ENCODE measurements around the gene ZNF70.

ZNF70 gene

GRCh38 chr22:23695571-23696325, 55.2 kb downstream of the ZNF70 start:
- H3K4me3 ChIP-seq (ENCODE audit: low read depth, low read length): no peak overlapping the region

- no peak overlapping the region for H3K4me3 ChIP-seq (ENCODE audit: low read depth, low read length)
These were observed 55.8 kb downstream of the ZNF70 start for GRCh38 chr22:23695141-23695540.

- no peak overlapping the region for H3K4me3 ChIP-seq (ENCODE audit: low read depth, low read length)
These were observed 56.8 kb downstream of the ZNF70 start for GRCh38 chr22:23693979-23694680.

- H3K4me3 ChIP-seq (ENCODE audit: low read depth, low read length): no peak overlapping the region
These were observed 58.2 kb downstream of the ZNF70 start for GRCh38 chr22:23692598-23693291.

GRCh38 chr22:23691748-23692423, 59.0 kb downstream of the ZNF70 start:
- H3K4me3 ChIP-seq (ENCODE audit: low read depth, low read length): no peak overlapping the region

- H3K4me3 ChIP-seq (ENCODE audit: low read depth, low read length): no peak within 1 kb of the TSS
These were observed 60.2 kb downstream of the ZNF70 start, which contains the start of gene RGL4 for GRCh38 chr22:23690713-23691112. TSS of gene RGL4 (plus strand) at chr22:23691013. CDS start at chr22:23692031, 1,018 bp downstream.

- H3K4me3 ChIP-seq (ENCODE audit: low read depth, low read length): no peak overlapping the region
These were observed 61.5 kb downstream of the ZNF70 start for GRCh38 chr22:23689414-23689813.
